Astrocyte (in vitro differentiated cells and primary cell): ENCODE measurements around the gene TKFC.

Experiments
- EZH2 ChIP-seq: IDR thresholded peaks from 2 replicates; pipeline ENCODE4 v1.6.1; 2012; ENCODE audit warnings: mild to moderate bottlenecking, low read length, inconsistent platforms; ENCODE audit not compliant: insufficient read depth
- TF ChIP-seq, protein P1 (sequence below): IDR thresholded peaks from 2 replicates; pipeline ENCODE4 v1.5.1; 2011; ENCODE audit warnings: low read depth, mild to moderate bottlenecking, inconsistent platforms, low read length, moderate library complexity; ENCODE audit not compliant: insufficient read depth

- TF ChIP-seq, protein P1, sequence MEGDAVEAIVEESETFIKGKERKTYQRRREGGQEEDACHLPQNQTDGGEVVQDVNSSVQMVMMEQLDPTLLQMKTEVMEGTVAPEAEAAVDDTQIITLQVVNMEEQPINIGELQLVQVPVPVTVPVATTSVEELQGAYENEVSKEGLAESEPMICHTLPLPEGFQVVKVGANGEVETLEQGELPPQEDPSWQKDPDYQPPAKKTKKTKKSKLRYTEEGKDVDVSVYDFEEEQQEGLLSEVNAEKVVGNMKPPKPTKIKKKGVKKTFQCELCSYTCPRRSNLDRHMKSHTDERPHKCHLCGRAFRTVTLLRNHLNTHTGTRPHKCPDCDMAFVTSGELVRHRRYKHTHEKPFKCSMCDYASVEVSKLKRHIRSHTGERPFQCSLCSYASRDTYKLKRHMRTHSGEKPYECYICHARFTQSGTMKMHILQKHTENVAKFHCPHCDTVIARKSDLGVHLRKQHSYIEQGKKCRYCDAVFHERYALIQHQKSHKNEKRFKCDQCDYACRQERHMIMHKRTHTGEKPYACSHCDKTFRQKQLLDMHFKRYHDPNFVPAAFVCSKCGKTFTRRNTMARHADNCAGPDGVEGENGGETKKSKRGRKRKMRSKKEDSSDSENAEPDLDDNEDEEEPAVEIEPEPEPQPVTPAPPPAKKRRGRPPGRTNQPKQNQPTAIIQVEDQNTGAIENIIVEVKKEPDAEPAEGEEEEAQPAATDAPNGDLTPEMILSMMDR: no peak
- TF ChIP-seq EZH2: no peak
These were observed 28.9 kb downstream of the TKFC start, which contains the start of the genes CYB561A3 and TMEM138 for GRCh38 chr11:61361741-61362541.
